ENCODE results near the gene ISOC2.

DNA sequence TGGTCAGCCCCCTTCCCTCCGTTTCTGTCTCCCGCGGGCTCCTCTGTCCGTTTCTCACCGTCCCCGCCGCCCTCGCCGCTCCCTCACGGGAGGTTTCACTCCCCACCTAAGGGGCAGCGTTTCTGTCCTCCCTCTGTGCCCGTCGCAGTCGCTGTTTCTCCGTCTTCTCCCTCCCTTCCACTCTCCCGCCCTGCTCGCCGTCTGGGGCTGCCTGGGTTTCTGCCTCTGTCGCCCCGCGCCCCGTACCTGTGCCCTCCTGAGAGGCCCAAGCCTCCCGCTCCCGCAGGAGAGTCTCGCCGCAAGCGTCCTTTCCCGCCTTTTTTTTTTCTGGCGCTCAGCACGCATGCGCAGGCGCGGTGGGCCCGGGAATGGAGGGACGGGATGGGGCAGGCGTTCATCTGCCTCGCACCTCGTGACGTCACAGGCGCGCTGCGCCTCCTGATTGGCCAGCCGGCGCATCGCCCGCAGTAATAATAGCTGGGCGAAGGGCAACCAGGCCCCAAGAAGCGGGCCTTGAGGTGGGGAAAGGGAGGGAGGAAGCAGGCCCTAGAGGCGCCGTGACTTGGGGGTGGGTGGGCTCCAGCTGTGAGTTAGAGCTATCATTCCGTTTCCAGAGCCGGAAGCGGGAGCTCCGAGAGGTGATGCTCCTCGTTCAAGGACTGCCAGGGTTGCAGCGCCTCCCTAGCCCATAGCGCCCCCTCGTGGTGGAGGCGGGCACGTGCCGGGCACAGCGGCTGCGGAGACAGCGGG, 42.2 kb upstream of the ISOC2 start:
- TF ChIP-seq CTCF (IDR thresholded peaks at IDR 0.05; ENCODE audit: poor library complexity) (peak; percentile 99), EZH2 (IDR thresholded peaks at IDR 0.05; ENCODE audit: borderline replicate concordance) (no peak), EZH2phosphoT487 (IDR thresholded peaks at IDR 0.05; ENCODE audit: low read depth, severe bottlenecking, unreplicated experiment) (no peak)

All from hepatocyte (in vitro differentiated cells).